HEK293T (cell line): ENCODE measurements around the gene TBC1D22A.

Experiments
- CTCF ChIA-PET: fragments of 350-600 bp; formaldehyde crosslinking; extraction: SDS; loops from one replicate; lab custom pipeline; 2021; ENCODE audit warnings: antibody characterized with exemption, inconsistent platforms; lab: Yijun Ruan, JAX
- POLR2A ChIA-PET: fragments of 350-600 bp; formaldehyde crosslinking; extraction: SDS; loops from one replicate; lab custom pipeline; 2020; ENCODE audit warnings: antibody characterized with exemption, inconsistent platforms; lab: Yijun Ruan, JAX
- DNase-seq: peaks from one replicate; pipeline ENCODE4 v3.0.0; 2012; ENCODE audit warnings: mixed read lengths; ENCODE audit errors: extremely low spot score
- ARNT ChIP-seq: fragments of 450-650 bp; IDR thresholded peaks from 2 replicates; pipeline ENCODE4 v1.6.1; 2017; ENCODE audit warnings: mild to moderate bottlenecking
- BHLHE40 ChIP-seq: fragments of 450-650 bp; IDR thresholded peaks from 2 replicates; pipeline ENCODE4 v1.6.1; 2016; ENCODE audit warnings: mild to moderate bottlenecking, moderate library complexity, borderline replicate concordance
- CTBP1 ChIP-seq: fragments of 450-650 bp; IDR thresholded peaks from 2 replicates; pipeline ENCODE4 v1.6.1; 2016; ENCODE audit warnings: borderline replicate concordance
- ELF4 ChIP-seq: fragments of 450-650 bp; IDR thresholded peaks from 2 replicates; pipeline ENCODE4 v1.6.1; 2017; ENCODE audit warnings: antibody characterized with exemption
- FOXA1 ChIP-seq: fragments of 450-650 bp; IDR thresholded peaks from 2 replicates; pipeline ENCODE4 v1.6.1; 2016; ENCODE audit warnings: mild to moderate bottlenecking
- FOXK2 ChIP-seq: fragments of 450-650 bp; IDR thresholded peaks from 2 replicates; pipeline ENCODE4 v1.6.1; 2016; ENCODE audit warnings: mild to moderate bottlenecking
- FOXM1 ChIP-seq: fragments of 450-650 bp; IDR thresholded peaks from 2 replicates; pipeline ENCODE4 v1.6.1; 2017; ENCODE audit warnings: mild to moderate bottlenecking, borderline replicate concordance
- HDGF ChIP-seq: fragments of 450-650 bp; IDR thresholded peaks from 2 replicates; pipeline ENCODE4 v1.6.1; 2017; ENCODE audit warnings: antibody characterized with exemption, borderline replicate concordance
- L3MBTL2 ChIP-seq: fragments of 450-650 bp; conservative IDR thresholded peaks from 2 replicates; pipeline ENCODE4 v1.6.1; 2016; ENCODE audit warnings: mild to moderate bottlenecking
- LEF1 ChIP-seq: fragments of 450-650 bp; IDR thresholded peaks from 2 replicates; pipeline ENCODE4 v1.6.1; 2017; ENCODE audit warnings: mild to moderate bottlenecking, borderline replicate concordance
- NFRKB ChIP-seq: fragments of 450-650 bp; IDR thresholded peaks from 2 replicates; pipeline ENCODE4 v1.6.1; 2016; ENCODE audit warnings: mild to moderate bottlenecking, moderate library complexity
- SP1 ChIP-seq: fragments of 450-650 bp; IDR thresholded peaks from 2 replicates; pipeline ENCODE4 v1.6.1; 2017
- SUZ12 ChIP-seq: fragments of 450-650 bp; IDR thresholded peaks from 2 replicates; pipeline ENCODE4 v1.6.1; 2016; ENCODE audit warnings: mild to moderate bottlenecking
- TARDBP ChIP-seq: fragments of 450-650 bp; IDR thresholded peaks from 2 replicates; pipeline ENCODE4 v1.6.1; 2016
- ZNF384 ChIP-seq: fragments of 450-650 bp; IDR thresholded peaks from 2 replicates; pipeline ENCODE4 v1.6.1; 2016
- TF ChIP-seq, protein P1 (sequence below): fragments of 450-650 bp; IDR thresholded peaks from 2 replicates; pipeline ENCODE4 v1.6.1; 2016

TBC1D22A gene

DNA sequence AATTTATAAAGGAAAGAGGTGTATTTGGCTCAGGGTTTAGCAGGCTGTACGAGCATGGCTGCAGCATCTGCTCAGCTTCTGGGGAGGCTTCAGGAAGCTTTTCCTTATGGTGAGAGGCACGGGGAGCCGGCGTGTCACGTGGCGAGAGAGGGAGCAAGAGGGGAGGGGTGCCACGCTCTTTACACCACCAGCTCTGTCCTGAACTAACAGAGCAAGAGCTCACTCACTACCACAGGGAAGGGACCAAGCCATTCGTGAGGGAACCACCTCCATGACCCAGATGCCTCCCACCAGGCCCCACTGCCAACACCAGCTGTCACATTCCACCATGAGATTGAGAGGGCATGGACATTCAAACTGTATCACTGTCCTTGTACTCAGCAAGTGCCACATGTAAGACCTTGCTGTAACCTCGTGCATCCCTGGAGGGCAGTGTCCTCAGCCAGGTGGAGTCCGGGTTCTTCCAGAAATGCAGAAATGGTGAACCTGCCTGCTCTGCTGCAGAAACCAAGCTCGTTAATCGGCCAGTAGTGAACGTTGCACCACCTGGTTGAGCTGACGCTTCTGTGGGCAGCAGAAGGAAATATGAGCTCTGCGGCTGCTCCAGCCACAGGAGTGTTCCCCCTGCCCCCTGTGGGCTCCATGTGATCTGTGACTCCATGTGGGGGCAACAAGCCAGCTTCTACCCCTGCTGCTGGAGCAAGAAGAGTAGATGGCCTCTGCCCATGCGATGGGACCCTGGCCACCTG lies 368.6 kb downstream of the TBC1D22A start:
- ChIA-PET POLR2A (no interaction called here), CTCF (no interaction called here)
- TF ChIP-seq HDGF (no peak), SP1 (no peak), NFRKB (no peak), FOXM1 (no peak), L3MBTL2 (no peak), FOXA1 (no peak), ARNT (no peak), TARDBP (no peak), LEF1 (no peak), BHLHE40 (no peak), SUZ12 (no peak), CTBP1 (no peak), FOXK2 (no peak), ZNF384 (no peak), ELF4 (no peak)
- TF ChIP-seq, protein P1, sequence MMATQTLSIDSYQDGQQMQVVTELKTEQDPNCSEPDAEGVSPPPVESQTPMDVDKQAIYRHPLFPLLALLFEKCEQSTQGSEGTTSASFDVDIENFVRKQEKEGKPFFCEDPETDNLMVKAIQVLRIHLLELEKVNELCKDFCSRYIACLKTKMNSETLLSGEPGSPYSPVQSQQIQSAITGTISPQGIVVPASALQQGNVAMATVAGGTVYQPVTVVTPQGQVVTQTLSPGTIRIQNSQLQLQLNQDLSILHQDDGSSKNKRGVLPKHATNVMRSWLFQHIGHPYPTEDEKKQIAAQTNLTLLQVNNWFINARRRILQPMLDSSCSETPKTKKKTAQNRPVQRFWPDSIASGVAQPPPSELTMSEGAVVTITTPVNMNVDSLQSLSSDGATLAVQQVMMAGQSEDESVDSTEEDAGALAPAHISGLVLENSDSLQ: no peak
- DNase-seq: no peak

DNA sequence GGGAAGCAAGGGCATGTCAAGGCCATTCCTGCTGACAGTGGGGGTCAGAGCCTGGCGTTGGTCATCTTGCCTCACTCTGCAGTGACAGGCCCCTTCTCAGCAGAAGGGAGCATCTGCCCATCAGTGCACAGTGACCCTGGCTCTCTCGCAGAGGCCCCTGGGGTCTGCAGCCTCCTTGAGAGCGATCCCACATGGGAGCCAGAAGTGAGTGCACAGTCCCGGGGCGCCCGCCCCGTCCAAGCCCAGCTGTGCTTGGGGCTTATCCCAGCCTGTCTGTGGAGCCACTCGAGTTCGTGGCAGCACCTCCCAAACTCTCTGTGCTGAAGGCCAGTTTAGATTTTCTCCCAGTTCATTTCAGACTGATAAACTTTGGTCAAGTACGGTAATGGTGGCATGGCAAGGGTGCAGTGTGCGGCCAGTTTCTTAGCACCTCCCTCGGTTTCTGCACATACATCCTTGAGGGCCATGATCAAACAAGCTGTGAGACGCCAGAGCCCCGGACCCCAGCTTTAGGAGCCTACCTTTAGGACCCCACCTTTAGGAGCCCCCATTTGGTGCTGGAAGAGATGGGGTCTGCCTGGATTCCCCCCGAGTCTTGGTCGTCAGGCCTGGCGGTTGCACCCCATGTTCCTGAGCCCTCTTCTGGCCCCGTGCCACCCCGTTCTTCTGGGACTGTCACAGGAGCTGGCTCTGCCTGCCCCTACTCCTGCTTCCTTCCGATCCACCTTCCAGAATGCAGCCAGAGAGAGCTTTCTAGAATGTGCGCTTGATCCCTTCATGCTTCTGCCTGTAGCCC lies 369.4 kb downstream of the TBC1D22A start:
- ChIA-PET POLR2A (no interaction called here), CTCF (no interaction called here)
- DNase-seq: no peak
- TF ChIP-seq ELF4 (no peak), SUZ12 (no peak), BHLHE40 (no peak), NFRKB (no peak), FOXA1 (no peak), TARDBP (no peak), LEF1 (no peak), FOXK2 (no peak), SP1 (no peak), ARNT (no peak)
- TF ChIP-seq, protein P1: no peak

DNA sequence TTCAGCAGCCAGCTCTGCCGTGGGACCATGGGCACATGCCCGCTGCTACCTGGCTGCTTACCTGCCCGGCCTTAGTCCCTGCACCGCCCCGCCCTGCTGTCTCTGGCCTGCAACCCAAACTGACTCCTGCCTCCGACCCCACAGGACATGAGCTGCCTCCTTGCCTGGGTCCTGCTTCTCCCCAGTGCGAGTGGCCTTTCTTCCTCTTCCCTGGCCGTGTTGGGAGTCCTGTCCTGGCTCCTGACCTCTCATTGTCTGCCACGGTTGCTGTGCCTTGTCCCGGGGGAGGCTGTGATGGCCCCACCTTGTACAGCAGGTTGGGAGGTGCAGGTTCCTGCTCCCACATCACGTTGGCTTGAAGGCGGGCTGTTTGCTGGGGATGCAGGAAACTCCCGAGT lies 370.0 kb downstream of the TBC1D22A start:
- ChIA-PET POLR2A (no interaction called here), CTCF (no interaction called here)
- DNase-seq: no peak
- TF ChIP-seq, protein P1: no peak

DNA sequence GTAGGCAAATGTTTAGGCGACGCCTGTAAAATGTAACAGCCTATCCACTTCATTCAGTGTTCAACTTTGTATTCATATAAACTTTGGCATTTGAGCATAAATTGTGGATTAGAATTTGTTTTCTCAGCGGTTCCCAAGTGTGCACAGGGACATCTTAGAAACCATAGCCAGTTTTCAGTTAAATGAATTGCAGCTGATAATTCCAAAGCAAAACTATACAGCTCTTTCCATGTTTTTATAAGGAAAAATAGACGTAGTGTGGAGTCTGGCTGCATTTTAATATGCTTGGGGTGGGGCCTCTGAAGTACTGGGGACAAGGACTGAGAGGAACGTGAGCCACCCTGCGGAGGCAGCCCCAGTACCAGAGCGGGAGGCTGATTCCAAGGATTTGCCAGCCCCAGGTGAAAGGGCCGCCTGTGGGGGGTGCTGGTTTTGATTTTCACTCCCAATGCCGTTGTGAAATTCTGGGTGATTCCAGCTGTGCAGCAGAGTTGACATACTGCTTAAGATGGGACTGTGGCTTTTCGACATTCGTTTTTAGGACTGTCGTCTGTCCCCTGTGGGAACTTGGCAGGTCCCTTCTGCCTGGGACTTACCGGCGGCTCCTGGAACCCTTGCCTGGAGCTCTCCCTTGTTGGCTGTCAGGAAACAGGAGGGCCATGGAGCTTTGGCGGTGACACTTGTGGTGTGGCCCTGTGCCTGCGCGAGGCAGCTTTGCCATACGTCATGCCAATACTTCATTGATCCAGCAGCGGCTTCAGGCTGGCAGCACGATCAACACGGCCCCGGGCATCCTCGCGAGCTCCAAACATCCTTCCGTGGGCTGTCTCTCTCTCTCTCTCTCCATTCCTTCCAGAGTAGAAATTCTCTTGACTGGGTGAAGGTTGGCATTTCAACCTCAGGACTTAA lies 370.9 kb downstream of the TBC1D22A start:
- CTCF ChIA-PET: no interaction called here
- no peak for DNase-seq
- POLR2A ChIA-PET: no interaction called here
- no peak for TF ChIP-seq TARDBP
- TF ChIP-seq BHLHE40: no peak
- TF ChIP-seq CTBP1: no peak
- no peak for TF ChIP-seq FOXA1
- no peak for TF ChIP-seq ZNF384
- TF ChIP-seq ARNT: no peak
- TF ChIP-seq ELF4: no peak

DNA sequence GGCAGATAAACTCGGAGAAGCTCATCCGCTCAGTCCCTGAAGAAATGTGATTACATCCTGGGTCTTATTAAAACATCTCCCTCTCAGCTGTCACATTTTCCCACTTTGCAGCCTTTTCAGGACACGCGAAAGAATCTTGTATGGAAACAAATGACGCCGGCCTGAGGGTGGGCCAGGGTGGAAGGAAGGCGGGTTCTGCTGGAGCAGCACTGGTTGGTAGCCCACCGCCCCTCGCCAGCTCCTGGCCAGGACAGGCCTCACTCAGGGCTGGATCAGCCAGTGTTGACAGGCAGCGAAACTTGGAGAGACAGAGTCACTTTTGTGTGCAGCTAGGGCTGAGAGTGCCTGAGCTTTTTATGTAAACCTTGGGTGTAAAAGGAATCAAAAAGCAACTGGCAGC lies 371.8 kb downstream of the TBC1D22A start:
- TF ChIP-seq CTBP1 (no peak), FOXK2 (no peak), FOXA1 (no peak), SUZ12 (no peak), NFRKB (no peak), HDGF (no peak), BHLHE40 (no peak), SP1 (no peak), ARNT (no peak), ELF4 (no peak), TARDBP (no peak), LEF1 (no peak), FOXM1 (no peak), L3MBTL2 (no peak)
- TF ChIP-seq, protein P1: no peak
- CTCF ChIA-PET: no interaction called here
- DNase-seq: no peak
- POLR2A ChIA-PET: no interaction called here
